Stimulated activated CD4-positive, alpha-beta T cell treated with anti-CD3 and anti-CD28 coated beads, Interleukin-4, amount 100 ng/mL, for 1 hour (primary cell): Measurements from ENCODE around the gene ANKLE2.

Experiments used
- DNase-seq: peaks from one replicate; pipeline ENCODE4 v3.0.0-alpha.2; 2020

The ANKLE2 gene

DNA sequence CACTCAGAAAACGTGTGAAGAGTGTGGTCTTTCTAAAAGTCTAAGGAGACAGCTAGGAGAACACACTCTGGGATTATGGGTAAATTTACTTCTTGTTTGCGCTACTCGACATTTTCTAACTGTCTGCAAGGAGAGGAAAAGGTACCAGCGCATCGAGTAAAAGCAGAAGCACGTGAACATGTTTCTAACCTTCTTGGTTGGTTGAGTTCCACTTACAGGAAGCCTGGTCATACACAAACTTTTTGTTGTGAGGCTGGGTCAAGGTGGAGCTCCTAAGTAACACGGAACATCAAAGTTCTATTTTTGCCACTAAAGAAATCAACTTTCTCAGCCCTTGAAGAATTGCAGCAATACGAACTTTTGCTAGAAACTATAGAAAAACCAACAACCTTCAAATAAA is 20.0 kb downstream of the ANKLE2 start:
- no peak for DNase-seq

DNA sequence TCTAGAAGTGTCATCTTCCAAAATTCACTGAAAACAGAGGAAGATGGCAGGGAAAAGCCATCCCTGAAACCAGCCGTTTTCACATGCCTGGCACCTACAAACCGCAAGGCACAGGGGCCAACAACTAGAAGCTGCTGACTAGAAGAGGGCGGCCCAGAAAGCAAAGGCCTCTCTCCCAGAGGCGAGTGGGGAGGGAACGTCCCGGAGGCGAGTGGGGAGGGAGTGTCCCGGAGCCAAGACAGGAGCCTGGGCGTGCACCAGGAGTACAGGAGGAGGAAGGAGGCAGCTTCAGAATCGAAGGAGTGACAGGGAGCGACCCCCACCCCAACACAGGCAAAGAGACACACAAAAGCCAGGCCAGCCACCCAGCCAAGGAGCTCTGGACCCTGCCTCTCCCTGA is 21.0 kb downstream of the ANKLE2 start:
- no peak for DNase-seq

DNA sequence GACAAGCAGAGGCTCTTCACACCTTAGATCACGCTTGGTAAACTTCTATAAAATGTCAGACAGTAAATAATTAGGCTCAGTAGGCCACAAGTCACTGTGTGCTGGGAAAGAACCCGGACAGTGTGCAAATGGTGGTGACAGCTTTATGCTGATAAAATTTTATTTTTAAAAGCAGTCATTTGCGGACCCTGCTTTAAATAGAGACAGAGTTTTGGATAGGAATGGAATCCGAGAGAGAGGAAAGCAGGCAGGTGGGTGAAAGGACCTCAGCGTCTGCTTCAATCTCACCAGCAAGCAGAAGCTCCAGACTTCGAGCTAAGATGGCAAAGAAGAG is 21.4 kb downstream of the ANKLE2 start:
- DNase-seq = no peak

DNA sequence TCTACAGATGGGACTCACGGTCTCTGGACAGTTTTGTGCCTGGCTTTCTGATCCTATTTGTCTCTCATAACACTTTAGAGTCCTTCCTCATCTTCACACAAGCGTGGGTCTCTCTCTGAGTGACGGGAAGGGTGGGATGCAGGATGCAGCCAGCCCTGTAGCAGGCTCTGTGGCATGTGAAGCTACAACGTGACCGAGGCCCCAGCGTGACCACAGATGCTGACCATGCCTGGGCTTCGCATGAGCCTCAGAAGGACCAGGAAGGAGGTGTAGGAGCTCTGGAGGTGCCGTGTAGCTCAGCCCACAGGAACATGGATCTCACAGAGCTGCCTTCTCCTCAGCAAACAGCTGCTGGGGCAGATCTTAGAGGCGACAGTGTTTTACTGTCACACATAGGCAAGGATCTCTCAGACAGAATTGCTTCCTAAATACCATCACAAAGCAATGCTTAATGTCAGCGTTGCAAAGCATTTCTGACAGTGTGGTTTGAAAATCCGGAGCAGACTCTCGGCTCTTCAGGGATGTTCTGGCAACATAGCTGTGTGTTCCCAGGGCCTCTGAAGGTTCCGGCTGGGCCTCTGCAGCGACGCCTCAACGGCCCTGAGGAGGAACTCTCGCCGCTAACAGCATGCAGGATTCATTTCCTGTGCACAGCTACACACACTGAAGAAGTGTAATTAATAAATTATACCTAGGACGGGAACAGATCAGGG is 21.9 kb downstream of the ANKLE2 start:
- DNase-seq = no peak

DNA sequence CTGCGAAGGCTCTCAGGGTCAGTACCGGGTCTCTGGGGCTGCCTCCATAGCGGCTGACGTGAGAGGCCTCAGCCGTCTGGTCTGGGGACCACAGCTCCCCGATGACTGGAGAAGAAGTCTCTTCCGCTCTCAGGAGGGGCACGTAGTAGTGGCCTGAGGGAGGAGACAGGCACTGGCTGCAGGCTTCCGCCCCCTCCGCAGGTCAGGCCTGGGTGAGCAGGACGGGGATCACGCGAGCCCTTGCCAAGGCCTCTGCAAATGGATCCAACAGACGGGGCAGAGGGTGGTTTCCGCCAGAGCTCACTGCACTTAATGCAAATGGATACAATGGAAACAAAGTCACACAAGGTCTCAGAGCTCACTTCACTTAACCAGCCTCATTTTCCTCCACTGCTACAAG is 24.7 kb downstream of the ANKLE2 start:
- DNase-seq = no peak

DNA sequence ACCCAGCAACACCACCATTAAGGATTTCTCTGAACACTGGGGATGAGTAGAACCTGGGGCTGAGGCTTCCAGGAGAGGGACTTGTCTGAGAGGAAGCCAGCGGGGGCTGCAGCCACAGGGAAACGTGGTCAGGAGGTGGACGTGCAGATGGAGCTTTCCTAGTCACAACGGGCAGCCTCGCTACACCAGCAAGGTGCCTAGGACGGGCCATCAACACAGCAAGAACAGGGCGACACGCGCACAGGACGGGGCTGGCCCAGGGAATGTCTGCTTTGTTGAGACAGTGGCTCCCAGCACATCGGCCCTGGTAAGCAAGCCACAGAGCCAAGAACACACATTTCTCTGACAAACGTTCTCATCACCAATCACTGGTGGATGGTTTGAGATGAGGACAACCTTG is 25.3 kb downstream of the ANKLE2 start:
- no peak for DNase-seq

DNA sequence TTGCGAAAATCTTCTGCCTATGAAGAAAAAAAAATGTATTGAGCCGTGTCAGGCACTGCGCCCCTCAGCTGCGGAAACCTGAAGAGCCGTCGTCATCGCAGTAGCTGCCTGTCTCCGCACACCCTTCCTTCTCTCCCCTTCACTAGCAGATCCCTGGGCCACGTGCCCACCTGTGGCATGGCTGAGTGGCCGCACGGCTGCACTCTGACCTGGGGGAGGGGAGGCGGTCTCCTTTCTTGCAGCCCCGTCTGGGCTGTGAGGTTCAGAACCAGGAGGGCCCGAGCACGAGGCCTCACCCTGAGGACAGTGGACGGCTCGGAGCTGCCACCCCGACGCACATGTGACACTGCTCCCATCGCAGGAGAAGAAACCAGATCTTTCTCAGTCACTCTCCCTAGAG is 26.1 kb downstream of the ANKLE2 start:
- no peak for DNase-seq

DNA sequence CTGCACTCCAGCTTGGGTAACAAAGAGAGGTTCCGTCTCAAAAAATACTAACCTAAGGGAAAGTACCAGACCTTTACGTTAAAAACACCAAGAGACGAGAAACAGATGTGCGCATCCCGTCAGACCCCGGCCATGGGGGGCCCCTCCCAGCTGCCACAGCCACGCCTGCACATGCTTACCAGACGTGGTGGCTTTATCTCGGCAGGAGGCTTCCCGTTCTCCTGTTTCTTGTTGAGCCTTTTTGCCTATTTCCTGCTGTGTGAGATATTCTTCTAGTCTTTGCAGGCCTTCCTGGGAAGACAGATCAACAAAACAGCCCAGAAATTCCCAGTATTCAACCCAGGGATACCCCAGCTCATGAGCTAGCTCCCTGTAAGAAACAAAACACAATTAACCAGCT is 27.4 kb downstream of the ANKLE2 start:
- DNase-seq = no peak

DNA sequence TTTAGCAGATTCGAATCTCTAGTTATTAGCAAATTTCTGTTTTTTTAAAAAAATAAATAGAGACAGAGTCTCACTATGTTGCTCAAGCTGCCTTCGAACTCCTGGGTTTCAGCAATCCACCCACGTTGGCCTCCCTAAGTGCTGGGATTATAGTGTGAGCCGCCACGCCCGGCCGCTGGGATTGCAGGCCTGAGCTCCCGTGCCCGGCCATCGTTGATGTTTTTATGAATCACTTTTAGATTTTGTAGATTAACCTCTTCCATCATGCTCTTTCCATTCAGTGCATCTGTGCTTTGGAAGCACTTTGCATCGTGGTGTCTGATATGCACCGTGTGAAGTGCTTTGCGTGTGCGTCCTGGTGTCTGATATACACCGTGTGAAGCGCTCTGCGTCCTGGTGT is 30.1 kb downstream of the ANKLE2 start:
- DNase-seq = no peak

DNA sequence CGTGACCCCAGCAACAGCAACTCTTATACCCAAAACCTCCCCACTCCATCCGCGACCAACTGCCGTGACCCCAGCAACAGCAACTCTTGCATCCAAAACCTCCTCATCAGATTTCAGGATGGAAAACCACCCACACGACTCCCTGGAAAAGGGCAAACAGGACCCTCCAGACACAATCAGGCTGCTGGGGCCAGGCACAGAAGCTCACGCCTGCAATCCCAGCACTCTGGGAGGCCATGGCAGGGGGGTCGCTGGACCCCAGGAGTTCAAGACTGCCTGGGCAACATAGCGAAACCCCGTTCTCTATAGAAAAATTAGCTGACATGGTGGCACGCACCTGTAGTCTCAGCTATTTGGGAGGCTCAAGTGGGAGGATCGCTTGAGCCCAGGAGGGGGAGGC is 31.3 kb downstream of the ANKLE2 start:
- DNase-seq = no peak

DNA sequence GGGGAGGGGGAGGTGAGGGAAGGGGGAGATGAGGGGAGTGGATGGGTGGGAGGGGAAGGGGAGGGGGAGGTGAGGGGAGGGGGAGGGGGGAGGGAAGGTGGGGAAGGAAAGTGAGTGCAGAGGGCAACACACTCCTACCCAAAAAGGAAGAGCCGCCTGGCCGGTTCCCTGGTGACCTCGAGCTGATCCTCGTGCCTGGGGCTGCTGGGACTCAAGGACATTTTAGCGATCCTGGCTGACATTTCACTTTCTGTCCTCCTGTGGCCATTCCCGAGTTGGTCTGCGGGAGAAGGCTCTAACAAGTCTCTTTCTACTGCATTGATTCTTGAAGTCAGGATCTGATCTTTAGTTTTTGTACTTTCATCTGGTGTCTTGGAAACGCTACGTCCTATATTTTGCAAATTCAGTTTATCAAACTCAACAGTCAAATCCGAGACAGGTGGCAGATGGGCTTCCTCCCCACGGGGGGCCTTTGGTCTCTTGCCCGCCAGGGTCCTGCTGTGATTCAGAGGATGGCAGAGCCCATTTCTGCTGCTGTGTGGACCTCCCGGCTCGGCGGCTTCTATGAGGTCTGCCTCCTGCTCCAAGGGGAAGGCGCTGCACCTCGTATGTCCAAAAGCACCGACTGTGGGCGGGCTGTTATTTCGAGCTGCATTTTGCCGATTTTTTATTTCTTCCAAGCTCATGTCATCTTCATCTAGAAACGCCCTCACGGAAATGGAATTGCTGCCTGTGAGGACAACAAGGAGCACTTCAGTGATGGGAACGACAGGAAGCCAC is 31.9 kb downstream of the ANKLE2 start:
- DNase-seq = no peak

DNA sequence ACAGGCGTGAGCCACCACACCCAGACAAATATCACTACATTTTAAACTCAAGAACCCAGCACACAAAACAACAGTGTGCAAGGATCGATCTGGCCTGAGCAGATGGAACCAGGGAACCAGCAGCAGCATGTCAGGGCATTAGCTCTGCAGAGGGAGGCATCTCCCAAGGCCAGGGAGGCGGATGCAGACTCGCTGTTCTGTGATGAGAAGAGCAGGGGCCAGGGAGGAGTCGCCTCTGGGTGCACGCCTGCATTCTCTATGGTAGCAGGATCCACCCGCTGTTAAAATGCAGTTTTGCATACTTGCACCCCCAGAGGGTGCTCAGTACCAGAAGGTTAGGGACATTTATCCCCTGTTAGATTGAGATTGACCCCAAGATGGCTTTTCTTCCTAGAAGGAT is 33.1 kb downstream of the ANKLE2 start:
- no peak for DNase-seq

DNA sequence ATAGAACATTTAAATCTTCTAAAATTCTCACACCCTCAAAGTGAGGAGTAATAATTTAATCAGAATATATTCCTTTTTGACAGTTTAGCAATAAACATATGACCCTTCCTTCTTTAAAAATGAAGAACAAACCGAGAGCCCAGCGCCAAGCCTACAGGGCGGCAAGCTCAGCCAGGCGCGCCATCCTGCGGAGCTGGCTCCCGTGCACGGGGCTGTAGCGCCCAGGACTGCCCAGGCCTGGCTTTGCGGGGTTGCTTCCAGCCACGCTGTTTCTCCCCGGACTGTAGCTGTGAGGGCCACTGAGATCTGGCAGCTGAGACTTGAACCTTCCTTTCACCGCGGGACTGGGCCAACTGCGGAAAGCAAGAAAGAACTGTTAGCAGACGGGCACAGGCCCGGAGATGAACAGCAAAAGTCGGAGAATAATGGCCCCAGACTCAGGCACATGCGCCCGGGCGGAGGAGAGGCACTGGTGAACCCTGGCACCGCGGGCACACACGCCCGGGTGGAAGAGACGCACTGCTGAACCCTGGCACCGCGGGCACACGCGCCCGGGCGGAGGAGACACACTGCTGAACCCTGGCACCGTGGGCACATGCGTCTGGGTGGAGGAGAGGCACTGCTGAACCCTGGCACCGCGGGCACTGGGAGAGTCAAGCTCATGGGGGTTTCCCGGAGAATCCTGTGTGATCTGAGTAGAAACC is 34.4 kb downstream of the ANKLE2 start:
- no peak for DNase-seq

DNA sequence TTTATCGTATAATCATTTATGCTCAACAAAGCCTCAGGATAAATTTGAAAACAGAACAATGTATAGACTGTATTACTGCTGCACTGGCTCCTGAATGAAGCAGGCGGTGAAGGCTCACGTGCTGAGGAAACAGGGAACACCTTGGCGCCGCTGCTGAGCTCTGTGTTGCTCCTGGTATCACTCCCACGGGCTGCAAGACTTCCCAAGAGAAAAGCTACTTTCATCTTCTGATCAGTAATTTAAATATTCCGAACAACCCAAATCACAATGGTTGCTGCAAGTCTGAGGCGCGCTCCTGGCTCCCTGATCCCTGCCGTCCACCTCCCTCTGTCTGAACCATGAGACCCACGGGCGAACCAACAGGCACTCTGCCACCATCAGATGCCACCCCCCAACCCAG is 35.2 kb downstream of the ANKLE2 start:
- DNase-seq = no peak

DNA sequence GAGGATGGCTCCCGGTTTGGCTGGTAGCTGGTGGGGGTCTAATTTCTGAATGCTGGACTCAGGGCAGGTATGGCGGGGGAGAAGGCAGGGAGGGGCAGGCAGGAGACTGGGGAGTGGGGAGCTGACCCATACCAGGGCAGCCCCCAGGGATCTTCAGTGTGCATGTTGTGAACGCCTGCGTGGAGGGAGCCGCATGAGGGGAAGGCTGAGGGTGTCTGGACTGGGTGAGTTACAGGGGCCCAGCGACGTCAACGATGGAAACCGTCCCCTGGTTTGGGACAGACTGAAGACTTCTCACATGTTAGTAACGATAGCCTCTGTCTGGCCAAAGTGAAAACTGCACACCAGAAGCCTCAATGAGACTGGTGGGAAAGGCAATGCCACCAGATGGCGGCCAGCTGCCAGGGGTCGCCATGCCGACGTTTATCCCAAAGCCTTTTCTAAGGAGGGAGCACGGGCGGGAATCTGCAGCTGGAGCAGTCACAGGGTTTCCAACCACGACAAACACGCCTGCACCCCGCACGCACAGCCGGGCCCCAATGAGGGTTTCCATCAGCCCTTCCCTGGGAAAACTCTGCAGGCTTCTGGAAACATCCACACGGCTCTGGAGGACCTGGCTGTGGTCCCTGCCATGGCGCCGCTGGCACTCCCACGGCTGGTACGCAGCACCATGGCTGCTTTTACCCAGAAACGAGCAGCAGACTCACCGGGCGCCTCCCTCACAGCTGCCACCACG is 37.0 kb downstream of the ANKLE2 start:
- no peak for DNase-seq

DNA sequence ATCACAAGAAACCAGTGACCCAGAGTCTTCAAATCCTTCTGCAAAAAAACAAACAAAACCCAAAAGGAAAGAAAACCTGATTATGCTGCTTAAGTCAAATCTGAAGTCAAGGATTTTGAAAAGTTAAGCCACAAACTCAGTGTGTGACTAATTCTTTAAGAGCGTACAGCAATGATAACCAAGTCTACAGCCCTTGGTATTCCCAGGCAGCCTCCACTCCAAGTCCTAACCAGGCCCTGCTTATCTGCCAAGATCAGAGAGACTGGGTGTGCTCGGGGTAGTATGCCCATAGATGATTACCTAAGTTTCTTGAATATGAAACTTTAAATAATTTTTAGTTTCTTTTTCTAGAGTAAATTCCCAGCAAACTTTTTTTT is 37.9 kb downstream of the ANKLE2 start:
- DNase-seq = no peak

DNA sequence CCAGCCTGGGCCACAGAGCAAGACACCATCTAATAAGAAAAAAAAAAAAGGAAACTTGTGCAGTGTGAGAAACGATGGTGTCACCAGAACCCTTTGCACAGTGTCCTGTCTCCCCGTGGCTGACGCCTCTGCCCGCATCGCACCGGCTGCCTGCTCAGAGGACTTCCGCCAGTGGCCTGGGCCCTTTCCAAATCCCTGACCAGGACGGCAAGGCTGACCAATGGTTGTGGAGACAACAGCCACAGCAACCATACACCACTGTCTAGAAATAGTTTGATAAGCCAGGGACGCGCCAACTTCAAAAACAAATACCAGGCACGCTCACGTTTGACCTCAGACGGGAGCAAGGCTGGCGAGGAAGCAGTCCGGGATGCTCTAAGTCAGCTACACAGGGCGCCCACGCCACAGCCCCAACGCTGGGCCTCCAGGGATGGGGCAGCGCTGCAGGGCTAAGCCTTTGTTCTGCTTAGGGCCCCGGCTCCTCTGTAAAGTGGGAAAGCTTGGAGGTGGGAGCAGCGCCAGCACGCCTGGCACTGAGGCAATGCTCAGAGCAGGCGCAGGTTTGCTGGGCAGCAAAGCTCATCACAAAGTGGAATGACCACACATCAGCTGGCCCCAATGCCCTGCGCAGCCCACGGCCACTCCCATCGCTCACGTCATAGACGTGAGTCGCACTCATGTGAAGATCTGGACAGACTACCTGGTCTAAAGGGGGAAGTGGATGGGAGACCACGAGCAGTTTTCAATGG is 38.4 kb downstream of the ANKLE2 start:
- no peak for DNase-seq

DNA sequence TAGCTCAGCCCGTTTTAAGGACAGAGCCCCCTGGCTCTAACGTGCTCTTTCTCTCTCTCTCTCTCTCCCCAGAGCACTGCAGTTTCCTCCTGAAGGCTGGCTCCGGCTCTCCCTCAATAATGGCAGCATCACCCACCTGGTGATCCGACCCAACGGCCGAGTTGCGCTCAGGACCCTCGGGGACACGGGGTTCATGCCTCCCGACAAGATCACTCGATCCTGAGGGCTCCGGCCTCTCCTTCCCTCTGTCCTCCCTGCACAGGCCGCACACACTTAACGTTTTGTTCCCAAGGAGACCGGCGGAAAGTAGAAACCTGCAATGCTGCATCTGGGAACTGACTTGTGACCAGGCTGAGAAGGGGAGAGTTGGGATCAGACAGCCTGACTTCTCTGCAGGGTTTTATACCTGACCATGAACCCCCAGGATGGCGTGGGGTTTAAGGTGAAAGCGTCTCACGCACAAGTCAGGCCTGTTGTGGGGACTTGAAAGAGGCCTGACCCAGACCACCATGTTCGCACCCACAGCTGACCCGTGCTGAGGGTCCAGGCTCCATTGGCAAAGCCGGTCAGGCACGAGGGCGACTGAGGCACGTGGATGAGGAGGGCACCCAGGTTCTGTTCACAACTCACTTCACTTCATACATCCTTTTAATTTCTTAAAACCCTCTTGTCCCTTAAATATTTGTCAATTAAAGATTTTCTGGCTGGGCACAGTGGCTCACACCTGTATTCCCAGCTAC is 40.9 kb downstream of the ANKLE2 start:
- no peak for DNase-seq

DNA sequence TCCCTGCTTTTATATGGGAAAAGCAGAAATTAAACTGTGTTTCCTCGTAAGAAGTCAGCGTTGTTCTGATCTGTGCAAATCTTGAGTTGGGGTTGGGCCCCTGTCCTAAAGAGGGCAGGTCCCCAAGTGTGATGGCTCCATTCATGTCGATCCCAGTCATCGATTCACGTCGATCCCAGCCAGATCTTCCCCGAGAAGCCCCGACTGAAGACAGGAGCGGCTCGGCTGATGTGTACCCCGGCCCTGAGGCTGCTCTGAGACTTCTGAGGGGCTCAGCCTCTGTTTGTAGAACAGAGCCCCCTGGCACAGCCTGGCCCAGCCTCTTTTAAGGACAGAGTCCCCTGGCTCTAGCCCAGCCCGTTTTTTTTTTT is 41.7 kb downstream of the ANKLE2 start:
- no peak for DNase-seq

DNA sequence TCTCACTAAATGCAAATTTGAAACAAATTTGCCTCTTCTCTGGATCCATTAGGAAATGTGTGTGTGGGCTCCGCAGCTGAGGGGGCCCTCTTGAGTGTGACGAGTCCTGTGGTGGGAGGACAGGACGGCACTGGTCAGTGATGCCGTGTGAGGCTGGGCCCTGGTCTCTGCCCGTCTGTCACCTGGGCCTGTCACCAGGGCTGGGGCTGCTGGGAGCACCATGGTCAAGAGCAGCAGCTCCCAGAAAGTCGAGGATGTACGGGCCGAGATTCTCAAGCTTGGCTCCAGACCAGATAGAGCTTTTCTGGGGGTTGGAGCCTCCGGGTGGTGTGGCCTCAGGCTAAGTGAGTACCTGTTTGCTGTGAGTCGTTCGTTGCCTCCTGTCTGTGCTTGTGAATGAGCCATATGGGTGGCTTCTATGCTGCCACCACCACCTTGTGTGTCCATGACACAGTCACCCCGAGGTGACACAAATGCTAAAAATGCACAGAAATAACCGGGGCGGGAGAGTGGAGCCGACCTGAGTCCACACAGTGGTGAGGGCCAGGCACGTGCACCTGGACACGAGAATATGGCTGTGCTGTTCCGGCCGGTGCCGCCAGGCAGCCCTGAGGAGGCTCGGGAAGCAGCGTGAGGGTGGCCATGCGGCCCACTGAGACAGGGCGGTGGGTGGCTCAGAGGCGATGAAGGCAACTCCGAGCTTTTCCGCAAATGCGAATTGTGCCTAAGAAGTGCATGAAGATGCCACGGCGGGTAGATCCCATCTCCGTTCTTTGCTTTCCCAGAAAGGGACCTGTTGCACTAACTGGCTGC is 42.3 kb downstream of the ANKLE2 start:
- DNase-seq = no peak

DNA sequence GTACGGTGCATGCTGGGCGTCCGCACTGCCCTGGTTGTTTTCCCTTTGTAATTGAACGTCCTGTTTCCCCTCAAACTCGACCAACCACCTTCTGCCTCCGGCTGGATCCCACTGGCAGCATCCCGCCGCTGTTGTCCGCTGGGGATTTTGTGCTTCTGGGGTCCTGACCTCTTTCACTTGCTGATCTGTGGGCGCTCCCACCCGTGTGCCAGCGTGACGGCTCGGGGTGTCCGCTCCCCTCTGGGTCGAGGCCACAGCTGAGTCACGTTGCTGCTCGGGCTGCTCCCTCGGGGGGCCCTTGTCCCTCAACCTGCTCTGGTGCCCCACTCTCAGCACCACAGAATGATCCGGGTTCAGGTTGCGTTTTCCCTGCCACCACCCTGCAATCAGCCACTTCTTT is 43.0 kb downstream of the ANKLE2 start:
- DNase-seq = no peak
